Loucy (cell line): ENCODE data around the gene GCK.

Experiments
- CTCF ChIP-seq: fragments of 200-600 bp; sonication (generic); conservative IDR thresholded peaks from 2 replicates; pipeline ENCODE4 v1.5.1; 2014; ENCODE audit warnings: mild to moderate bottlenecking, antibody characterized with exemption, low read length
- EZH2phosphoT487 ChIP-seq: fragments of 200-600 bp; IDR thresholded peaks from 2 replicates; pipeline ENCODE4 v1.6.1; 2018; ENCODE audit warnings: antibody characterized with exemption, mild to moderate bottlenecking, moderate library complexity, borderline replicate concordance

DNA sequence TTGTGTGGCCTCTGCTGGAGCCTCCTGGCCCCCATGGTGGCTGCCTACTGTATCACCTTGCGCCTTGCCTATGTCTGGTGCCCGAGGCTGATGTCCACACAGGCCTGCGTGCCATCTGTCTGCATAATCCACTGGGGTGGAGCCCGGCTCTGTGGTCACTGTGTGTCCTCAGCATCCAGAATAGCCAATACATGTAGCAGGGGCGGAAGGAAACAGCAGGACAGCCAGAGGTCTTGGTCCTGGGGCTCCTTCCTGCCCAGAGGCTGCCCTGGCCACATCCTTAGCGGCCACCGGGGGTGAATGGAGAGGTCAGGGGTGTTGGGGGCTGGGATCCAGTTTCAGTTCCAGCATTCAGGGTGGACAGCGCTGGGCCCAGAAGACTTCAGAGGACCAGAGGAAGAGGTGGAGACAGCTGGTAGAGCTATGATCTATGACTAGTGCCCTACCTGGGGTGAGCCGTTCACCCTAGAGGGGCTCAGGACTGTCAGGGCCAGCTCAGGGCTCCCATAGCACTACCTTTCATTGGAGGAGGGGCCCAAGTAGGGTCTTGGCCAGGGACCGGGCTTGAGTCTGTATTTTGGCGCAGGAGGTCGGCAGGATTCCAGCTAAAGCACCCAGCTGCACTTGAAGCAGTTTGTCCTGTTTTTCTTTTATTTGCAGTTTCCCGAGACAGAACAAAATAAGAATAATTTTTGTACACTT lies 27.4 kb upstream of the GCK start:
- no peak for TF ChIP-seq CTCF
- TF ChIP-seq EZH2phosphoT487 = no peak
